ENCODE results near the gene CSRP1.

GRCh38 chr1:201539561-201540431, 32.9 kb upstream of the CSRP1 start:
- no peak for TF ChIP-seq CTCF (IDR thresholded peaks at IDR 0.05)
- no peak for TF ChIP-seq CEBPB (IDR thresholded peaks at IDR 0.05)
- no peak for TF ChIP-seq E2F6 (IDR thresholded peaks at IDR 0.05; ENCODE audit: borderline replicate concordance, low read depth)
- no peak for TF ChIP-seq EP300 (IDR thresholded peaks at IDR 0.05)
- TF ChIP-seq RAD21 (conservative IDR thresholded peaks at IDR 0.05 in 1 of 2, IDR thresholded peaks at IDR 0.05 in 1 of 2) = no peak
- TF ChIP-seq CBX2 (IDR thresholded peaks at IDR 0.05; ENCODE audit: borderline replicate concordance, low read depth) = no peak
- TF ChIP-seq MAZ (IDR thresholded peaks at IDR 0.05; ENCODE audit: borderline replicate concordance, low read depth, low read length) = no peak
- no peak for TF ChIP-seq FOXS1 (CRISPR knock-in tag; IDR thresholded peaks at IDR 0.05)
- no peak for TF ChIP-seq KDM5A (IDR thresholded peaks at IDR 0.05)
- TF ChIP-seq RNF2 (IDR thresholded peaks at IDR 0.05; ENCODE audit: borderline replicate concordance, low read depth) = no peak
- no peak for TF ChIP-seq POLR2A (IDR thresholded peaks at IDR 0.05; ENCODE audit: low read length)
- TF ChIP-seq RARB (CRISPR knock-in tag; IDR thresholded peaks at IDR 0.05) = no peak
